ENCODE data around the gene SMCR8.

Gene SMCR8

GRCh38 chr17:18280766-18281371 is 34.2 kb upstream of the SMCR8 start:
- H3K79me1 ChIP-seq (ENCODE audit: low read depth, low read length) = peaks cover 8% of the 10 kb centered on the region
- no peak overlapping the region for H3K18ac ChIP-seq (ENCODE audit: low read length)
- WGBS, 2 donors (ENCODE audit: extremely low coverage in 2 of 2, insufficient read length in 2 of 2, insufficient replicate concordance in 1 of 2) = no CpG with 5 or more reads among the region's 5 CpGs
- H4K8ac ChIP-seq (ENCODE audit: low read depth, low read length) = no peak overlapping the region
- H2BK12ac ChIP-seq (ENCODE audit: low read length) = no peak overlapping the region
- no peak overlapping the region for H2BK120ac ChIP-seq (ENCODE audit: low read depth, low read length)
- H4K91ac ChIP-seq (ENCODE audit: low read depth, low read length, poor library complexity) = no peak overlapping the region
- H2AFZ ChIP-seq (ENCODE audit: low read length) = no peak overlapping the region
- no peak overlapping the region for H2AK5ac ChIP-seq (ENCODE audit: low read depth, low read length)
- no peak overlapping the region for H3K23ac ChIP-seq (ENCODE audit: low read depth, low read length, poor library complexity)
- H3K4me2 ChIP-seq (ENCODE audit: insufficient read depth, low read length, poor library complexity, severe bottlenecking) = no peak overlapping the region
- H3K4me1 ChIP-seq (ENCODE audit: control insufficient read depth in 2 of 2, insufficient read depth in 1 of 2, low read depth in 1 of 2, low read length in 2 of 2) = no peaks in the 10 kb centered on the region
- H2BK15ac ChIP-seq (ENCODE audit: low read length) = no peak overlapping the region
- DNase-seq (ENCODE audit: low spot score) = no peak
- no peak overlapping the region for H3K27ac ChIP-seq (replicated peaks; ENCODE audit: low read length)
- H3K9me3 ChIP-seq (replicated peaks in 1 of 2; ENCODE audit: control insufficient read depth in 2 of 2, insufficient read depth in 1 of 2, low read depth in 1 of 2, low read length in 2 of 2) = no peaks in the 10 kb centered on the region
- H3K9ac ChIP-seq (ENCODE audit: low read depth, low read length, poor library complexity) = no peak overlapping the region
- H3K36me3 ChIP-seq (replicated peaks in 1 of 2; ENCODE audit: control insufficient read depth in 2 of 2, insufficient read depth in 2 of 2, low read length in 2 of 2) = peaks cover 75 to 99% of the 10 kb centered on the region in 2 donors
- no peak overlapping the region for H3K4me3 ChIP-seq (ENCODE audit: low read length in 2 of 2)
- no peaks in the 10 kb centered on the region for H3K27me3 ChIP-seq (ENCODE audit: control insufficient read depth in 3 of 3, insufficient read depth in 3 of 3, low read depth in 1 of 3, low read length in 3 of 3)
- no peak overlapping the region for H3K14ac ChIP-seq (ENCODE audit: low read length)
- no peak overlapping the region for H2BK5ac ChIP-seq (ENCODE audit: low read length)
- H3K4ac ChIP-seq (ENCODE audit: low read length) = no peak overlapping the region

GRCh38 chr17:18281788-18282187 is 33.3 kb upstream of the SMCR8 start:
- H3K23ac ChIP-seq (ENCODE audit: low read depth, low read length, poor library complexity) = no peak overlapping the region
- no peak for DNase-seq (ENCODE audit: low spot score)
- no peak overlapping the region for H2AFZ ChIP-seq (ENCODE audit: low read length)
- no CpG with 5 or more reads among the region's 6 CpGs for WGBS, 2 donors (ENCODE audit: extremely low coverage in 2 of 2, insufficient read length in 2 of 2, insufficient replicate concordance in 1 of 2)
- no peak overlapping the region for H3K14ac ChIP-seq (ENCODE audit: low read length)
- peaks cover 5% of the 10 kb centered on the region for H3K79me1 ChIP-seq (ENCODE audit: low read depth, low read length)
- H3K4me2 ChIP-seq (ENCODE audit: insufficient read depth, low read length, poor library complexity, severe bottlenecking) = no peak overlapping the region
- H3K9ac ChIP-seq (ENCODE audit: low read depth, low read length, poor library complexity) = no peak overlapping the region
- no peaks in the 10 kb centered on the region for H3K9me3 ChIP-seq (replicated peaks in 1 of 2; ENCODE audit: control insufficient read depth in 2 of 2, insufficient read depth in 1 of 2, low read depth in 1 of 2, low read length in 2 of 2)
- H3K4me1 ChIP-seq (ENCODE audit: control insufficient read depth in 2 of 2, insufficient read depth in 1 of 2, low read depth in 1 of 2, low read length in 2 of 2) = no peaks in the 10 kb centered on the region
- H3K27ac ChIP-seq (replicated peaks; ENCODE audit: low read length) = no peak overlapping the region
- peaks cover 70 to 98% of the 10 kb centered on the region in 2 donors for H3K36me3 ChIP-seq (replicated peaks in 1 of 2; ENCODE audit: control insufficient read depth in 2 of 2, insufficient read depth in 2 of 2, low read length in 2 of 2)
- no peak overlapping the region for H4K91ac ChIP-seq (ENCODE audit: low read depth, low read length, poor library complexity)
- no peak overlapping the region for H3K18ac ChIP-seq (ENCODE audit: low read length)
- no peak overlapping the region for H2BK15ac ChIP-seq (ENCODE audit: low read length)
- no peak overlapping the region for H4K8ac ChIP-seq (ENCODE audit: low read depth, low read length)
- H3K4me3 ChIP-seq (ENCODE audit: low read length in 2 of 2) = no peak overlapping the region
- no peak overlapping the region for H2BK120ac ChIP-seq (ENCODE audit: low read depth, low read length)
- no peak overlapping the region for H2AK5ac ChIP-seq (ENCODE audit: low read depth, low read length)
- no peak overlapping the region for H3K4ac ChIP-seq (ENCODE audit: low read length)
- no peaks in the 10 kb centered on the region for H3K27me3 ChIP-seq (ENCODE audit: control insufficient read depth in 3 of 3, insufficient read depth in 3 of 3, low read depth in 1 of 3, low read length in 3 of 3)
- no peak overlapping the region for H2BK5ac ChIP-seq (ENCODE audit: low read length)
- no peak overlapping the region for H2BK12ac ChIP-seq (ENCODE audit: low read length)

GRCh38 chr17:18285296-18285695 is 29.8 kb upstream of the SMCR8 start:
- Histone ChIP-seq H2AK5ac (ENCODE audit: low read depth, low read length) (no peak overlapping the region), H3K4me1 (ENCODE audit: control insufficient read depth in 2 of 2, insufficient read depth in 1 of 2, low read depth in 1 of 2, low read length in 2 of 2) (no peaks in the 10 kb centered on the region), H4K91ac (ENCODE audit: low read depth, low read length, poor library complexity) (no peak overlapping the region), H3K14ac (ENCODE audit: low read length) (no peak overlapping the region), H2BK12ac (ENCODE audit: low read length) (peak overlapping the region; percentile 79), H3K23ac (ENCODE audit: low read depth, low read length, poor library complexity) (no peak overlapping the region), H3K4me3 (ENCODE audit: low read length in 2 of 2) (no peak overlapping the region), H2AFZ (ENCODE audit: low read length) (no peak overlapping the region), H3K4me2 (ENCODE audit: insufficient read depth, low read length, poor library complexity, severe bottlenecking) (no peak overlapping the region), H3K36me3 (replicated peaks in 1 of 2; ENCODE audit: control insufficient read depth in 2 of 2, insufficient read depth in 2 of 2, low read length in 2 of 2) (peaks cover 65 to 97% of the 10 kb centered on the region in 2 donors), H2BK15ac (ENCODE audit: low read length) (no peak overlapping the region), H3K9me3 (replicated peaks in 1 of 2; ENCODE audit: control insufficient read depth in 2 of 2, insufficient read depth in 1 of 2, low read depth in 1 of 2, low read length in 2 of 2) (no peaks in the 10 kb centered on the region), H3K27me3 (ENCODE audit: control insufficient read depth in 3 of 3, insufficient read depth in 3 of 3, low read depth in 1 of 3, low read length in 3 of 3) (no peaks in the 10 kb centered on the region), H3K18ac (ENCODE audit: low read length) (no peak overlapping the region), H3K79me1 (ENCODE audit: low read depth, low read length) (peaks cover 5% of the 10 kb centered on the region), H3K27ac (replicated peaks; ENCODE audit: low read length) (no peak overlapping the region), H2BK5ac (ENCODE audit: low read length) (no peak overlapping the region), H2BK120ac (ENCODE audit: low read depth, low read length) (no peak overlapping the region), H3K4ac (ENCODE audit: low read length) (no peak overlapping the region), H3K9ac (ENCODE audit: low read depth, low read length, poor library complexity) (no peak overlapping the region), H4K8ac (ENCODE audit: low read depth, low read length) (no peak overlapping the region)
- WGBS, 2 donors (ENCODE audit: extremely low coverage in 2 of 2, insufficient read length in 2 of 2, insufficient replicate concordance in 1 of 2) = no CpG with 5 or more reads among the region's 11 CpGs
- no peak for DNase-seq (ENCODE audit: low spot score)

DNA sequence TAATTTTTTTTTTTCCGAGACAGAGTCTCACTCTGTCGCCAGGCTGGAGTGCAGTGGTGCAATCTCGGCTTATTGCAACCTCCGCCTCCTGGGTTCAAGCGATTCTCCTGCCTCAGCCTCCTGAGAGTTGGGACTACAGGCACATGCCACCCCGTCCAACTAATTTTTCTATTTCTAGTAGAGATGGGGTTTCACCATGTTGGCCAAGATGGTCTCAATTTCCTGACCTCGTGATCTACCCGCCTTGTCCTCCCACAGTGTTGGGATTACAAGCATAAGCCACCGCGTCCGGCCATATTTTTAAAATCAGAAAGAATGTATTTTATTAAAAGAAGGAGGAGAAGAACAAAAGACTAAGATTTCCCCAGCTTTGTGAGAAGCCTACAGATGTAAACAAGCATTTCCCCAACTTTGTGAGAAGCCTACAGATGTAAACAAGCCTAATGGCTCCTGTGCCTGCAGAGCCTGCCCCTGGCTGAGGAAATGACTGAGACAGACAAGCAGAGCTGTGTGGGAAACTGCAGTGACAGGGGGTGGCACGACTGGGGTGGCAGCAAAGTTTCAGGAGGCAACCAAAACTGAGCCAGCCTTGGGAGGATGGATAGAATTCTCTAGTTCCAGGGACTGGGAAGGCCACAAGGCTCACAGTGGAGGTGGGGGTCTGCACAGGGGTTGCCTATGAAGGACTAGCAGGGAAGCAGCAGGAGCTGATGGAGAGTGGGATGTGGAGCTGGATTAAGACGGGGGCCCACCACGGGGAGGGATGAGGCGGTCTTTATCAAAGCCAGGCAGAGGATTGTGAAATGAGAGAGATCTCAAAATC is 23.2 kb upstream of the SMCR8 start:
- H3K27me3 ChIP-seq (ENCODE audit: control insufficient read depth in 3 of 3, insufficient read depth in 3 of 3, low read depth in 1 of 3, low read length in 3 of 3) = peaks cover 0 to 1% (median 0%) of the 10 kb centered on the region in 3 experiments
- H3K79me1 ChIP-seq (ENCODE audit: low read depth, low read length) = peaks cover 2% of the 10 kb centered on the region
- no peak overlapping the region for H2AK5ac ChIP-seq (ENCODE audit: low read depth, low read length)
- no peaks in the 10 kb centered on the region for H3K4me1 ChIP-seq (ENCODE audit: control insufficient read depth in 2 of 2, insufficient read depth in 1 of 2, low read depth in 1 of 2, low read length in 2 of 2)
- H2BK5ac ChIP-seq (ENCODE audit: low read length) = no peak overlapping the region
- DNase-seq (ENCODE audit: low spot score) = no peak
- H2BK12ac ChIP-seq (ENCODE audit: low read length) = no peak overlapping the region
- no peaks in the 10 kb centered on the region for H3K9me3 ChIP-seq (replicated peaks in 1 of 2; ENCODE audit: control insufficient read depth in 2 of 2, insufficient read depth in 1 of 2, low read depth in 1 of 2, low read length in 2 of 2)
- no CpG with 5 or more reads among the region's 15 CpGs for WGBS, 2 donors (ENCODE audit: extremely low coverage in 2 of 2, insufficient read length in 2 of 2, insufficient replicate concordance in 1 of 2)
- no peak overlapping the region for H3K9ac ChIP-seq (ENCODE audit: low read depth, low read length, poor library complexity)
- no peak overlapping the region for H3K27ac ChIP-seq (replicated peaks; ENCODE audit: low read length)
- H3K4me3 ChIP-seq (ENCODE audit: low read length in 2 of 2) = no peak overlapping the region
- H4K91ac ChIP-seq (ENCODE audit: low read depth, low read length, poor library complexity) = no peak overlapping the region
- H2AFZ ChIP-seq (ENCODE audit: low read length) = no peak overlapping the region
- H4K8ac ChIP-seq (ENCODE audit: low read depth, low read length) = no peak overlapping the region
- H3K23ac ChIP-seq (ENCODE audit: low read depth, low read length, poor library complexity) = no peak overlapping the region
- no peak overlapping the region for H3K14ac ChIP-seq (ENCODE audit: low read length)
- no peak overlapping the region for H3K4me2 ChIP-seq (ENCODE audit: insufficient read depth, low read length, poor library complexity, severe bottlenecking)
- H2BK15ac ChIP-seq (ENCODE audit: low read length) = no peak overlapping the region
- peaks cover 42 to 97% of the 10 kb centered on the region in 2 donors for H3K36me3 ChIP-seq (replicated peaks in 1 of 2; ENCODE audit: control insufficient read depth in 2 of 2, insufficient read depth in 2 of 2, low read length in 2 of 2)
- H3K18ac ChIP-seq (ENCODE audit: low read length) = no peak overlapping the region
- no peak overlapping the region for H3K4ac ChIP-seq (ENCODE audit: low read length)
- H2BK120ac ChIP-seq (ENCODE audit: low read depth, low read length) = no peak overlapping the region

Measured in neuronal stem cell (in vitro differentiated cells).